H1 (cell line): Measurements from ENCODE around the gene ZNF527. TPM values are rescaled to one million over a fixed set of nuclear protein-coding genes. Genes with fewer than 3 reads are reported as not detected.

Source experiments
- CTCF ChIA-PET: fragments of 300-600 bp; sonication (Branson Sonifier 250); formaldehyde crosslinking; loops from one replicate; lab custom pipeline; 2021; ENCODE audit not compliant: partially characterized antibody; lab: Charles Lee
- POLR2A ChIA-PET: fragments of 300-600 bp; sonication (Branson Sonifier 250); formaldehyde crosslinking; loops from one replicate; lab custom pipeline; 2021; ENCODE audit warnings: inconsistent platforms; ENCODE audit not compliant: partially characterized antibody; lab: Charles Lee
- DNase-seq, 2 experiments: peaks; one replicate each; pipeline versions ENCODE4 v3.0.0 to v3.0.0-alpha.2; 2010 to 2022; ENCODE audit warnings: low spot score in 2 of 2, low read depth in 1 of 2, mixed read lengths in 1 of 2
- FAIRE-seq: peaks from 2 replicates; lab custom pipeline; 2011; peaks lifted over from hg19 to GRCh38; lab: Jason Lieb, UNC
- H2AFZ ChIP-seq: 2 replicates; pipeline ENCODE4 v1.8.1; 2012; ENCODE audit warnings: low read length, inconsistent platforms
- H2AK5ac ChIP-seq: 2 replicates; pipeline ENCODE4 v1.6.1; 2013; ENCODE audit warnings: low read depth, low read length
- H2BK120ac ChIP-seq: replicated peaks from 2 replicates; pipeline ENCODE3; 2013; ENCODE audit warnings: low read depth, low read length, inconsistent platforms
- H2BK12ac ChIP-seq: 2 replicates; pipeline ENCODE4 v1.6.1; 2013; ENCODE audit warnings: low read depth, low read length
- H2BK15ac ChIP-seq: 2 replicates; pipeline ENCODE4 v1.6.1; 2013; ENCODE audit warnings: low read length
- H2BK20ac ChIP-seq: 2 replicates; pipeline ENCODE4 v1.6.1; 2013; ENCODE audit warnings: low read length
- H2BK5ac ChIP-seq: 2 replicates; pipeline ENCODE4 v1.6.1; 2013; ENCODE audit warnings: low read depth, low read length
- H3K14ac ChIP-seq: 2 replicates; pipeline ENCODE4 v1.6.1; 2013; ENCODE audit warnings: inconsistent platforms; ENCODE audit not compliant: insufficient read length
- H3K18ac ChIP-seq: 2 replicates; pipeline ENCODE4 v1.6.1; 2013; ENCODE audit warnings: low read length; ENCODE audit errors: extremely low read depth
- H3K23ac ChIP-seq: 2 replicates; pipeline ENCODE4 v1.6.1; 2013; ENCODE audit warnings: inconsistent platforms; ENCODE audit not compliant: insufficient read length
- H3K23me2 ChIP-seq: 2 replicates; pipeline ENCODE4 v1.6.1; 2013; ENCODE audit warnings: low read depth, low read length
- H3K27ac ChIP-seq: 2 replicates; pipeline ENCODE4 v1.6.1; 2011; ENCODE audit warnings: low read depth, low read length, inconsistent platforms
- H3K27me3 ChIP-seq, 4 experiments: replicated peaks in 1 of 4; 1 replicate in 1 of 4; 2 replicates in 3 of 4; pipeline versions ENCODE4 v1.6.1 to v1.8.1; 2011 to 2013; ENCODE audit warnings: low read length in 3 of 4, mild to moderate bottlenecking in 3 of 4, inconsistent platforms in 2 of 4, mixed read lengths in 2 of 4, moderate library complexity in 1 of 4; ENCODE audit not compliant: control insufficient read depth in 3 of 4, insufficient read depth in 3 of 4; ENCODE audit errors: extremely low read depth in 1 of 4
- H3K36me3 ChIP-seq, 4 experiments: 2 replicates each; pipeline versions ENCODE4 v1.6.1 to v1.8.1; 2011 to 2013; ENCODE audit warnings: mild to moderate bottlenecking in 4 of 4, low read length in 3 of 4, moderate library complexity in 2 of 4, control low read depth in 1 of 4, inconsistent platforms in 1 of 4; ENCODE audit not compliant: insufficient read depth in 4 of 4, control insufficient read depth in 2 of 4
- H3K4ac ChIP-seq: replicated peaks from 2 replicates; pipeline ENCODE3; 2013; ENCODE audit warnings: low read length, low read depth, mixed read lengths, inconsistent platforms; ENCODE audit not compliant: insufficient read length
- H3K4me1 ChIP-seq, 4 experiments: replicated peaks in 1 of 4; 1 replicate in 1 of 4; 2 replicates in 3 of 4; pipeline versions ENCODE4 v1.6.1 to v1.8.1; 2011 to 2013; ENCODE audit warnings: low read length in 3 of 4, inconsistent platforms in 2 of 4, mixed read lengths in 1 of 4; ENCODE audit not compliant: insufficient read depth in 4 of 4, control insufficient read depth in 3 of 4
- H3K4me2 ChIP-seq, 2 experiments: 2 replicates each; pipeline versions ENCODE4 v1.6.1 to v1.8.1; 2011 to 2013; ENCODE audit warnings: low read depth in 2 of 2, low read length in 2 of 2, control low read depth in 1 of 2, inconsistent platforms in 1 of 2, mild to moderate bottlenecking in 1 of 2; ENCODE audit not compliant: insufficient read depth in 1 of 2
- H3K4me3 ChIP-seq, 4 experiments: fragments of 200-600, 300-600 bp in 1 of 4; sonication (generic), shearing (Covaris generic), sonication (Bioruptor Twin) in 1 of 4; 2 replicates each; pipeline versions ENCODE4 v1.5.1 to v1.8.1; 2011 to 2016; ENCODE audit warnings: low read length in 4 of 4, low read depth in 3 of 4, control low read depth in 2 of 4, inconsistent platforms in 2 of 4, mild to moderate bottlenecking in 2 of 4, mixed read lengths in 1 of 4, moderate library complexity in 1 of 4; ENCODE audit not compliant: insufficient read depth in 2 of 4; ENCODE audit errors: extremely low read depth in 1 of 4
- H3K56ac ChIP-seq: replicated peaks from 2 replicates; pipeline ENCODE3; 2013; ENCODE audit warnings: low read depth, mild to moderate bottlenecking, mixed read lengths, low read length, inconsistent platforms; ENCODE audit not compliant: insufficient read length
- H3K79me1 ChIP-seq: 2 replicates; pipeline ENCODE4 v1.6.1; 2013; ENCODE audit warnings: low read depth, low read length, control low read depth
- H3K79me2 ChIP-seq, 2 experiments: 2 replicates each; pipeline versions ENCODE4 v1.6.1 to v1.8.1; 2012 to 2013; ENCODE audit warnings: low read length in 2 of 2, mild to moderate bottlenecking in 2 of 2, inconsistent platforms in 1 of 2; ENCODE audit not compliant: insufficient read depth in 2 of 2, control insufficient read depth in 1 of 2
- H3K9ac ChIP-seq, 4 experiments: replicated peaks in 1 of 4; 1 replicate in 1 of 4; 2 replicates in 3 of 4; pipeline versions ENCODE4 v1.6.1 to v1.8.1; 2011 to 2013; ENCODE audit warnings: low read depth in 3 of 4, low read length in 3 of 4, control low read depth in 2 of 4, mild to moderate bottlenecking in 2 of 4, moderate library complexity in 2 of 4, inconsistent platforms in 1 of 4; ENCODE audit errors: extremely low read depth in 1 of 4
- H3K9me3 ChIP-seq, 2 experiments: 2 replicates each; pipeline versions ENCODE4 v1.6.1 to v1.8.1; 2012 to 2013; ENCODE audit warnings: mild to moderate bottlenecking in 2 of 2, moderate library complexity in 2 of 2, control low read depth in 1 of 2, inconsistent platforms in 1 of 2, low read depth in 1 of 2, low read length in 1 of 2, mixed read lengths in 1 of 2; ENCODE audit not compliant: insufficient read depth in 2 of 2
- H4K20me1 ChIP-seq, 2 experiments: replicated peaks in 1 of 2; 2 replicates each; pipeline versions ENCODE3 to v1.8.1; 2011 to 2013; ENCODE audit warnings: inconsistent platforms in 2 of 2, low read length in 2 of 2, mild to moderate bottlenecking in 1 of 2; ENCODE audit not compliant: insufficient read depth in 2 of 2, control insufficient read depth in 1 of 2
- H4K5ac ChIP-seq: 2 replicates; pipeline ENCODE4 v1.6.1; 2013; ENCODE audit warnings: low read length, low read depth, mixed read lengths, inconsistent platforms; ENCODE audit not compliant: insufficient read length
- H4K8ac ChIP-seq: 2 replicates; pipeline ENCODE4 v1.8.0; 2013; ENCODE audit warnings: mild to moderate bottlenecking, moderate library complexity, low read length, inconsistent platforms; ENCODE audit not compliant: insufficient read depth; ENCODE audit errors: extremely low read depth
- H4K91ac ChIP-seq: replicated peaks from 2 replicates; pipeline ENCODE3; 2013; ENCODE audit warnings: low read length, mixed read lengths, inconsistent platforms; ENCODE audit not compliant: insufficient read length
- ASH2L ChIP-seq: fragments of 200-600, 300-600 bp; sonication (generic); IDR thresholded peaks from one replicate; pipeline ENCODE4 v1.7.1; 2017; ENCODE audit warnings: low read length
- CHD1 ChIP-seq: IDR thresholded peaks from 2 replicates; pipeline ENCODE4 v1.6.1; 2012; ENCODE audit warnings: low read depth, low read length, improper control_type of control experiment
- CREB1 ChIP-seq: IDR thresholded peaks from 2 replicates; pipeline ENCODE4 v1.6.1; 2012; ENCODE audit warnings: inconsistent platforms
- EP300 ChIP-seq, 2 experiments: IDR thresholded peaks; 1 replicate in 1 of 2; 2 replicates in 1 of 2; pipeline ENCODE4 v1.6.1; 2011 to 2012; ENCODE audit warnings: low read depth in 2 of 2, low read length in 2 of 2, mild to moderate bottlenecking in 2 of 2, borderline replicate concordance in 1 of 2, inconsistent platforms in 1 of 2, moderate library complexity in 1 of 2
- JUN ChIP-seq: IDR thresholded peaks from 2 replicates; pipeline ENCODE4 v1.6.1; 2011; ENCODE audit warnings: low read depth, mild to moderate bottlenecking, improper control_type of control experiment, low read length
- POLR2A ChIP-seq, 2 experiments: IDR thresholded peaks; 1 replicate in 1 of 2; 2 replicates in 1 of 2; pipeline ENCODE4 v1.6.1; 2011; ENCODE audit warnings: low read depth in 2 of 2, low read length in 2 of 2, mild to moderate bottlenecking in 2 of 2; ENCODE audit errors: control extremely low read depth in 1 of 2
- SP2 ChIP-seq: IDR thresholded peaks from 2 replicates; pipeline ENCODE4 v1.6.1; 2012; ENCODE audit warnings: mild to moderate bottlenecking, low read length, inconsistent platforms
- TBP ChIP-seq: IDR thresholded peaks from 2 replicates; pipeline ENCODE4 v1.6.1; 2011; ENCODE audit warnings: low read depth, low read length, improper control_type of control experiment
- ZNF274 ChIP-seq: IDR thresholded peaks from 2 replicates; pipeline ENCODE4 v1.7.0; 2012; ENCODE audit warnings: low read length, borderline replicate concordance; ENCODE audit errors: extremely low read depth
- WGBS, 2 experiments: shearing (Covaris generic) in 1 of 2; methylation state at CpG; one replicate each; pipeline versions ENCODE4 v1.1.6 to v1.1.7; 2013 to 2015; ENCODE audit warnings: low lambda C conversion rate in 2 of 2, mixed read lengths in 2 of 2, inconsistent platforms in 1 of 2, low coverage in 1 of 2, missing lambda C conversion rate in 1 of 2; ENCODE audit not compliant: insufficient replicate concordance in 2 of 2, insufficient coverage in 1 of 2, insufficient read length in 1 of 2; ENCODE audit errors: extremely low coverage in 1 of 2, missing lambda C conversion rate in 1 of 2; 5-methylcytosine and 5-hydroxymethylcytosine counted together
- polyA plus RNA-seq, 7 experiments: library from polyadenylated mRNA; depleted of rRNA in 3 of 7; stranded (reverse) in 5 of 7; unstranded in 2 of 7; fragments of >200 nt in 5 of 7; fragments of 200-250 nt in 2 of 7; gene quantifications; 1 replicate in 5 of 7; 2 replicates in 1 of 7; 4 replicates in 1 of 7; pipeline versions ENCODE4 v1.2.1 to v1.2.3, GENCODE V29; 2011 to 2013; ENCODE audit warnings: missing spikeins in 2 of 7, mixed read lengths in 2 of 7
- total RNA-seq: library from RNA; stranded (reverse); fragmentation: NEBNext Ultra II Directional; extraction: Animal tissue kit (Norgen Biotek cat#: 25700); gene quantifications from 2 replicates; pipeline ENCODE4 v1.2.1, GENCODE V29; 2021
- TF ChIP-seq, protein P1 (sequence below), 3 experiments: IDR thresholded peaks; 1 replicate in 2 of 3; 2 replicates in 1 of 3; pipeline versions ENCODE4 v1.5.1 to v1.6.1; 2011; ENCODE audit warnings: low read length in 3 of 3, mild to moderate bottlenecking in 3 of 3, inconsistent platforms in 2 of 3, low read depth in 1 of 3, moderate library complexity in 1 of 3; ENCODE audit not compliant: insufficient read depth in 1 of 3; ENCODE audit errors: control extremely low read depth in 1 of 3
- TF ChIP-seq, protein P2 (sequence below): IDR thresholded peaks from 2 replicates; pipeline ENCODE4 v1.6.1; 2012; ENCODE audit warnings: inconsistent platforms

ZNF527 gene
- total and polyA plus RNA-seq, 2 of the 8 experiments (the other 6 are each of a cell fraction or from before 2014, with no cell fraction given), result 2.1 to 4.5 TPM

DNA sequence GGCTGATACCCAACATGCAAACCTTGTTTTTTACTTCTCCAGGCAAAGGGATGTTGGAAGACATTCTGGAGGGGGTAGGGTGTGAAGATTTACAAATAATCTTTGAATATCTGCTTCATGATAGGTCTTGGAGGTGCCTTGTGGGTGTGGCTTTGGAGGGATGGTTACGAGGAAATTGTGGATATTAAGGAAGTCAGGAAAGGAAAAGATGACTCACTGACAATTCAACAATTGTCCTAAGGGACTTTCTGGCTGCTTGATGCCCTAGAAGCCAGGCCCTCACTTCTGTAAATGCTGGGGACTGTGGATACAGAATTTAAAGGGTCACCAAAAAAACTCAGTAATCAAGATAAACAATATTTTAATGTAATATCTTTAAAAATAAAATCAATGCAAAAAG, 37.4 kb upstream of the ZNF527 start:
- Histone ChIP-seq H4K8ac (no peak overlapping the region), H3K36me3 (peaks cover 2 to 10% (median 7%) of the 10 kb centered on the region in 4 experiments; a peak in 6 of 8 replicates), H3K9me3 (no peaks in the 10 kb centered on the region), H3K27me3 (no peaks in the 10 kb centered on the region), H3K23me2 (peaks cover 5% of the 10 kb centered on the region; the same call in 1 of the 2 replicates), H2AFZ (no peak overlapping the region), H3K27ac (no peak overlapping the region), H3K23ac (no peak overlapping the region), H3K9ac (no peak overlapping the region), H2BK20ac (no peak overlapping the region), H4K91ac (no peak overlapping the region), H2AK5ac (no peak overlapping the region), H3K4me2 (peak overlapping the region in 1 of 2 experiments; percentile 91; a peak in 1 of 4 replicates), H3K4ac (no peak overlapping the region), H2BK12ac (no peak overlapping the region), H3K14ac (no peak overlapping the region), H3K56ac (no peak overlapping the region), H3K18ac (no peak overlapping the region), H3K79me2 (peaks cover 3 to 20% of the 10 kb centered on the region in 2 experiments), H4K20me1 (peaks cover 0 to 7% of the 10 kb centered on the region in 2 experiments), H2BK15ac (no peak overlapping the region), H4K5ac (no peak overlapping the region), H2BK120ac (no peak overlapping the region), H2BK5ac (no peak overlapping the region), H3K4me1 (peaks cover 0 to 5% (median 4%) of the 10 kb centered on the region in 4 experiments; a peak in 5 of 7 replicates), H3K79me1 (peaks cover 3% of the 10 kb centered on the region; the same call in 1 of the 2 replicates), H3K4me3 (peak overlapping the region in 1 of 4 experiments; percentile 82; a peak in 2 of 8 replicates)
- CTCF ChIA-PET, result interaction anchor here (1.3 to 1.5 kb wide), 3 partner anchors 15 to 28 kb away, joined by 3 to 7 read pairs (median 4); no protein-coding TSS in a partner anchor
- FAIRE-seq (no peak), DNase-seq (no peak)
- WGBS, 2 experiments, result 83% methylated on average over 1 of the region's 1 CpG; no CpG with 5 or more reads in 1 of the 2 experiments
- POLR2A ChIA-PET, result no interaction called here
- TF ChIP-seq JUN, result no peak
- TF ChIP-seq CHD1, result no peak
- no peak for TF ChIP-seq TBP
- TF ChIP-seq ASH2L, result no peak
- no peak for TF ChIP-seq EP300 (IDR thresholded peaks at IDR 0.05; ENCODE audit: borderline replicate concordance in 1 of 2, low read depth in 2 of 2, low read length in 2 of 2)
- TF ChIP-seq, protein P1, sequence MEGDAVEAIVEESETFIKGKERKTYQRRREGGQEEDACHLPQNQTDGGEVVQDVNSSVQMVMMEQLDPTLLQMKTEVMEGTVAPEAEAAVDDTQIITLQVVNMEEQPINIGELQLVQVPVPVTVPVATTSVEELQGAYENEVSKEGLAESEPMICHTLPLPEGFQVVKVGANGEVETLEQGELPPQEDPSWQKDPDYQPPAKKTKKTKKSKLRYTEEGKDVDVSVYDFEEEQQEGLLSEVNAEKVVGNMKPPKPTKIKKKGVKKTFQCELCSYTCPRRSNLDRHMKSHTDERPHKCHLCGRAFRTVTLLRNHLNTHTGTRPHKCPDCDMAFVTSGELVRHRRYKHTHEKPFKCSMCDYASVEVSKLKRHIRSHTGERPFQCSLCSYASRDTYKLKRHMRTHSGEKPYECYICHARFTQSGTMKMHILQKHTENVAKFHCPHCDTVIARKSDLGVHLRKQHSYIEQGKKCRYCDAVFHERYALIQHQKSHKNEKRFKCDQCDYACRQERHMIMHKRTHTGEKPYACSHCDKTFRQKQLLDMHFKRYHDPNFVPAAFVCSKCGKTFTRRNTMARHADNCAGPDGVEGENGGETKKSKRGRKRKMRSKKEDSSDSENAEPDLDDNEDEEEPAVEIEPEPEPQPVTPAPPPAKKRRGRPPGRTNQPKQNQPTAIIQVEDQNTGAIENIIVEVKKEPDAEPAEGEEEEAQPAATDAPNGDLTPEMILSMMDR (IDR thresholded peaks at IDR 0.05; ENCODE audit: control extremely low read depth in 1 of 3, insufficient read depth in 1 of 3, low read depth in 1 of 3, low read length in 3 of 3), result no peak
- TF ChIP-seq CREB1, result no peak
- TF ChIP-seq ZNF274, result no peak
- no peak for TF ChIP-seq SP2
- TF ChIP-seq POLR2A (IDR thresholded peaks at IDR 0.05; ENCODE audit: control extremely low read depth in 1 of 2, low read depth in 2 of 2, low read length in 2 of 2), result no peak
- TF ChIP-seq, protein P2, sequence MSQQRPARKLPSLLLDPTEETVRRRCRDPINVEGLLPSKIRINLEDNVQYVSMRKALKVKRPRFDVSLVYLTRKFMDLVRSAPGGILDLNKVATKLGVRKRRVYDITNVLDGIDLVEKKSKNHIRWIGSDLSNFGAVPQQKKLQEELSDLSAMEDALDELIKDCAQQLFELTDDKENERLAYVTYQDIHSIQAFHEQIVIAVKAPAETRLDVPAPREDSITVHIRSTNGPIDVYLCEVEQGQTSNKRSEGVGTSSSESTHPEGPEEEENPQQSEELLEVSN, result no peak
